Liver (tissue), 9 donors: ENCODE results near the gene SPATA31C1. TPM values are rescaled to one million over a fixed set of nuclear protein-coding genes. Genes with fewer than 3 reads are reported as not detected.
A peak's percentile ranks its signal among the peaks of the same experiment; 100 is the strongest.

Experiments
- DNase-seq: peaks from one replicate; pipeline ENCODE4 v3.0.0-alpha.2; 2017; ENCODE audit warnings: low spot score
- H3K27ac ChIP-seq, 2 donors: one replicate each; pipeline ENCODE4 v1.7.0; 2013; ENCODE audit warnings: inconsistent platforms in 2 of 2, low read length in 2 of 2, control low read depth in 1 of 2, low read depth in 1 of 2, mild to moderate bottlenecking in 1 of 2
- H3K27me3 ChIP-seq, 4 donors: one replicate each; pipeline versions ENCODE4 v1.6.1 to v1.7.0; 2013; ENCODE audit warnings: low read length in 3 of 4, inconsistent platforms in 1 of 4, mild to moderate bottlenecking in 1 of 4, moderate library complexity in 1 of 4; ENCODE audit not compliant: control insufficient read depth in 4 of 4, insufficient read depth in 4 of 4
- H3K36me3 ChIP-seq, 4 donors: one replicate each; pipeline versions ENCODE4 v1.6.1 to v1.7.0; 2013; ENCODE audit warnings: low read length in 3 of 4, mild to moderate bottlenecking in 3 of 4, low read depth in 1 of 4, moderate library complexity in 1 of 4; ENCODE audit not compliant: control insufficient read depth in 4 of 4, insufficient read depth in 3 of 4
- H3K4me1 ChIP-seq, 4 donors: one replicate each; pipeline versions ENCODE4 v1.6.1 to v1.7.0; 2013; ENCODE audit warnings: low read length in 3 of 4, mild to moderate bottlenecking in 3 of 4, moderate library complexity in 1 of 4; ENCODE audit not compliant: control insufficient read depth in 4 of 4, insufficient read depth in 4 of 4
- H3K4me3 ChIP-seq, 3 donors: one replicate each; pipeline versions ENCODE4 v1.6.1 to v1.7.0; 2013; ENCODE audit warnings: low read length in 3 of 3, control low read depth in 1 of 3, low read depth in 1 of 3, mild to moderate bottlenecking in 1 of 3
- H3K9ac ChIP-seq, 2 donors: one replicate each; pipeline ENCODE4 v1.7.0; 2013; ENCODE audit warnings: low read length in 2 of 2, mild to moderate bottlenecking in 2 of 2, moderate library complexity in 2 of 2, control low read depth in 1 of 2, low read depth in 1 of 2
- H3K9me3 ChIP-seq, 4 donors: one replicate each; pipeline versions ENCODE4 v1.6.1 to v1.7.0; 2013; ENCODE audit warnings: low read length in 3 of 4; ENCODE audit not compliant: control insufficient read depth in 4 of 4
- ATF3 ChIP-seq: IDR thresholded peaks from 2 replicates; pipeline ENCODE4 v1.6.1; 2016; ENCODE audit warnings: antibody characterized with exemption
- CTCF ChIP-seq: fragments of 150-350 bp; IDR thresholded peaks from 2 replicates; pipeline ENCODE4 v1.5.1; 2017; ENCODE audit warnings: improper control_type of control experiment, low read depth, low read length; ENCODE audit not compliant: missing input control
- EGR1 ChIP-seq, 2 donors: IDR thresholded peaks; 2 replicates each; pipeline ENCODE4 v1.6.1; 2016 to 2018; ENCODE audit warnings: antibody characterized with exemption in 2 of 2, low read depth in 2 of 2
- FOXA1 ChIP-seq: IDR thresholded peaks from 2 replicates; pipeline ENCODE4 v1.6.1; 2016; ENCODE audit warnings: antibody characterized with exemption
- FOXA2 ChIP-seq: IDR thresholded peaks from 2 replicates; pipeline ENCODE4 v1.6.1; 2016; ENCODE audit warnings: antibody characterized with exemption
- GABPA ChIP-seq, 2 donors: IDR thresholded peaks in 1 of 2; conservative IDR thresholded peaks in 1 of 2; 2 replicates each; pipeline ENCODE4 v1.6.1; 2016; ENCODE audit warnings: antibody characterized with exemption in 2 of 2, mild to moderate bottlenecking in 1 of 2, moderate library complexity in 1 of 2
- HNF4A ChIP-seq, 2 donors: conservative IDR thresholded peaks; 2 replicates each; pipeline ENCODE4 v1.6.1; 2016; ENCODE audit warnings: antibody characterized with exemption in 2 of 2, mild to moderate bottlenecking in 2 of 2
- HNF4G ChIP-seq: IDR thresholded peaks from 2 replicates; pipeline ENCODE4 v1.6.1; 2016; ENCODE audit warnings: antibody characterized with exemption
- JUND ChIP-seq, 2 donors: IDR thresholded peaks; 2 replicates each; pipeline ENCODE4 v1.6.1; 2016; ENCODE audit warnings: antibody characterized with exemption in 2 of 2
- MAX ChIP-seq: IDR thresholded peaks from 2 replicates; pipeline ENCODE4 v1.6.1; 2016; ENCODE audit warnings: antibody characterized with exemption
- NR2F2 ChIP-seq: IDR thresholded peaks from 2 replicates; pipeline ENCODE4 v1.6.1; 2016; ENCODE audit warnings: antibody characterized with exemption
- RAD21 ChIP-seq, 2 donors: IDR thresholded peaks; 2 replicates each; pipeline ENCODE4 v1.6.1; 2016; ENCODE audit warnings: antibody characterized with exemption in 2 of 2, mild to moderate bottlenecking in 2 of 2
- RXRA ChIP-seq, 2 donors: IDR thresholded peaks; 2 replicates each; pipeline ENCODE4 v1.6.1; 2017 to 2018; ENCODE audit warnings: antibody characterized with exemption in 2 of 2, mild to moderate bottlenecking in 1 of 2
- SP1 ChIP-seq: IDR thresholded peaks from 2 replicates; pipeline ENCODE4 v1.6.1; 2018; ENCODE audit warnings: antibody characterized with exemption, mild to moderate bottlenecking
- TAF1 ChIP-seq: conservative IDR thresholded peaks from 2 replicates; pipeline ENCODE4 v1.6.1; 2016; ENCODE audit warnings: antibody characterized with exemption, mild to moderate bottlenecking
- YY1 ChIP-seq: IDR thresholded peaks from 2 replicates; pipeline ENCODE4 v1.6.1; 2016; ENCODE audit warnings: antibody characterized with exemption, mild to moderate bottlenecking
- ZBTB33 ChIP-seq: IDR thresholded peaks from 2 replicates; pipeline ENCODE4 v1.6.1; 2016; ENCODE audit warnings: antibody characterized with exemption
- WGBS: extraction: QIAGEN DNeasy Blood & Tissue Kit; methylation state at CpG from one replicate; pipeline ENCODE4 v1.1.7; 2013; 5-methylcytosine and 5-hydroxymethylcytosine counted together
- polyA plus RNA-seq, 2 donors: library from polyadenylated mRNA; stranded (reverse) in 1 of 2; unstranded in 1 of 2; fragments of 200-250 nt in 1 of 2; fragments of >200 nt in 1 of 2; fragmentation: Nextera tagmentation in 1 of 2; extraction: Ambion mirVana in 1 of 2; gene quantifications; one replicate each; pipeline versions ENCODE4 v1.2.1 to v1.2.3, GENCODE V29; 2013 to 2015
- total RNA-seq, 2 donors: library from RNA; depleted of rRNA; stranded (reverse); fragments of >200 nt; gene quantifications; one replicate each; pipeline ENCODE4 v1.2.3, GENCODE V29; 2014
- TF ChIP-seq, protein P1 (sequence below): IDR thresholded peaks from 2 replicates; pipeline ENCODE4 v1.6.1; 2016; ENCODE audit warnings: antibody characterized with exemption, mild to moderate bottlenecking
- donor health status: healthy.
- donor health status: healthy.
- donor health status: healthy.
- donor health status: healthy.
- donor health status: healthy.

Gene SPATA31C1
- total and polyA plus RNA-seq, 4 donors, result 0.05 TPM; not detected in 3

DNA sequence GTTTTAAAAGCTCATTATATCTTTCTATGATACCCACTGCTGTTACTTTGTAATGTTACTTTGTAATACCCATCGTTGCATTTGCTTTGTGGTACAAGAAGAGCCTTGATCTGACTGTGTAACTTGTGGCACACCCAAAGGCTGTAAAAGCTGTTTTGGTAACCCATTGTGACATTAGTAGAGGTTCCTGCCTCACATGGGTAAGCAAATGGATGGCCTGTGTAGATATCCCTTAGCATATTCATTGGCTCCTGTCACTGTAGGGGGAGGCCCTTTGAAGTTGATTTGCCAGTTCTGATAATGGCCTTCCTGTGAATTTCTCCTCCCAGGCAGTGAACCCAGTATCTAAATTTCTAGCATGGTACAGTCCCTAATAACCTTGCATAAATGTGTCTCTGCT is 40.8 kb downstream of the SPATA31C1 start:
- Histone ChIP-seq H3K27me3 (no peaks in the 10 kb centered on the region), H3K4me1 (peaks cover 0 to 23% (median 16%) of the 10 kb centered on the region in 4 donors), H3K9me3 (no peaks in the 10 kb centered on the region), H3K4me3 (no peak overlapping the region), H3K27ac (no peak overlapping the region), H3K9ac (no peak overlapping the region), H3K36me3 (no peaks in the 10 kb centered on the region)
- no peak for DNase-seq
- no peak for TF ChIP-seq NR2F2
- TF ChIP-seq SP1, result no peak
- TF ChIP-seq RXRA (IDR thresholded peaks at IDR 0.05), result no peak
- no peak for TF ChIP-seq YY1
- TF ChIP-seq GABPA (IDR thresholded peaks at IDR 0.05 in 1 of 2, conservative IDR thresholded peaks at IDR 0.05 in 1 of 2), result no peak
- TF ChIP-seq MAX, result no peak
- TF ChIP-seq EGR1 (IDR thresholded peaks at IDR 0.05; ENCODE audit: low read depth in 2 of 2), result no peak
- no peak for TF ChIP-seq FOXA1
- no peak for TF ChIP-seq ATF3
- 88% methylated on average over 1 of the region's 1 CpG for WGBS

DNA sequence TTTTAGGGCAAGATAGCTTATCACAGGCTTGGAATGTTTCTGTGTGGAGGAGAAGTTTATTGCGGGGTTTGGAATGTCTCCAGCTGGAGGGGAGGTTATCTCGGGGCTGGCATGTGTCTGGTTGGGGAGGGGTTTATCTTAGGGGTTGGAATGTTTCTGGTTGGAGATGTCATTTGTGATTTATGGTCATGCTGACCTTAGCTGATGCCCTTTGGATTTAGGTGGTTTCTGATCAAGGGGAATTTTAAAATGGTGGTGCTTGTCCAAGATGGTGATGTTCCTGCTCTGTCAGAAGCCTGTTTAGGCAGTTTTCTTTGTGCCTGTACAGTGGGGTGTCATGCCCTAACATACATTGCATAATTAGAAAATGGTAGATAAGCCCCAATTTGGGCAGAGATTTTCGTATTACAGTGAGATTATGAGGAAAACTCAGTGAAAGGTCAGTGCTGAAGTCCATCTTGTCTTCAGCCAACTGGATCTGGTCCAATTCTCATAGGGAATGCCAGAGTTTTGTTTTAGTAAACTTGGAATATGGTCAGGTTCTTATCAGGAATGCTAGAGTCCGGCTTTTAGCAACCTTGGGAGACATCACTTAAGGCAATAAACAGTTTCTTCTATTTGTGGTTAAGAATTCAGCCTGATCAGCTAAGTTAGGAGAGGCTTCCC is 42.3 kb downstream of the SPATA31C1 start:
- Histone ChIP-seq H3K9ac (no peak overlapping the region), H3K4me3 (no peak overlapping the region), H3K4me1 (peaks cover 0 to 19% (median 16%) of the 10 kb centered on the region in 4 donors), H3K9me3 (no peaks in the 10 kb centered on the region), H3K27me3 (no peaks in the 10 kb centered on the region), H3K36me3 (no peaks in the 10 kb centered on the region), H3K27ac (peak overlapping the region; percentile 60 to 70)
- peak; percentile 22 for TF ChIP-seq ZBTB33
- TF ChIP-seq NR2F2, result peak; percentile 61
- TF ChIP-seq TAF1, result no peak
- no peak for TF ChIP-seq MAX
- peak in 1 of 2 donors; percentile 58 for TF ChIP-seq JUND (IDR thresholded peaks at IDR 0.05)
- TF ChIP-seq YY1, result peak; percentile 86
- peak; percentile 92 for TF ChIP-seq HNF4A (conservative IDR thresholded peaks at IDR 0.05)
- no peak for TF ChIP-seq EGR1 (IDR thresholded peaks at IDR 0.05; ENCODE audit: low read depth in 2 of 2)
- peak; percentile 83 for TF ChIP-seq HNF4G
- TF ChIP-seq RXRA (IDR thresholded peaks at IDR 0.05), result peak; percentile 78 to 83
- peak in 1 of 2 donors; percentile 17 for TF ChIP-seq RAD21 (IDR thresholded peaks at IDR 0.05)
- no peak for TF ChIP-seq GABPA (IDR thresholded peaks at IDR 0.05 in 1 of 2, conservative IDR thresholded peaks at IDR 0.05 in 1 of 2)
- peak; percentile 82 for TF ChIP-seq SP1
- no peak for TF ChIP-seq FOXA1
- TF ChIP-seq CTCF, result no peak
- TF ChIP-seq ATF3, result no peak
- TF ChIP-seq, protein P1, sequence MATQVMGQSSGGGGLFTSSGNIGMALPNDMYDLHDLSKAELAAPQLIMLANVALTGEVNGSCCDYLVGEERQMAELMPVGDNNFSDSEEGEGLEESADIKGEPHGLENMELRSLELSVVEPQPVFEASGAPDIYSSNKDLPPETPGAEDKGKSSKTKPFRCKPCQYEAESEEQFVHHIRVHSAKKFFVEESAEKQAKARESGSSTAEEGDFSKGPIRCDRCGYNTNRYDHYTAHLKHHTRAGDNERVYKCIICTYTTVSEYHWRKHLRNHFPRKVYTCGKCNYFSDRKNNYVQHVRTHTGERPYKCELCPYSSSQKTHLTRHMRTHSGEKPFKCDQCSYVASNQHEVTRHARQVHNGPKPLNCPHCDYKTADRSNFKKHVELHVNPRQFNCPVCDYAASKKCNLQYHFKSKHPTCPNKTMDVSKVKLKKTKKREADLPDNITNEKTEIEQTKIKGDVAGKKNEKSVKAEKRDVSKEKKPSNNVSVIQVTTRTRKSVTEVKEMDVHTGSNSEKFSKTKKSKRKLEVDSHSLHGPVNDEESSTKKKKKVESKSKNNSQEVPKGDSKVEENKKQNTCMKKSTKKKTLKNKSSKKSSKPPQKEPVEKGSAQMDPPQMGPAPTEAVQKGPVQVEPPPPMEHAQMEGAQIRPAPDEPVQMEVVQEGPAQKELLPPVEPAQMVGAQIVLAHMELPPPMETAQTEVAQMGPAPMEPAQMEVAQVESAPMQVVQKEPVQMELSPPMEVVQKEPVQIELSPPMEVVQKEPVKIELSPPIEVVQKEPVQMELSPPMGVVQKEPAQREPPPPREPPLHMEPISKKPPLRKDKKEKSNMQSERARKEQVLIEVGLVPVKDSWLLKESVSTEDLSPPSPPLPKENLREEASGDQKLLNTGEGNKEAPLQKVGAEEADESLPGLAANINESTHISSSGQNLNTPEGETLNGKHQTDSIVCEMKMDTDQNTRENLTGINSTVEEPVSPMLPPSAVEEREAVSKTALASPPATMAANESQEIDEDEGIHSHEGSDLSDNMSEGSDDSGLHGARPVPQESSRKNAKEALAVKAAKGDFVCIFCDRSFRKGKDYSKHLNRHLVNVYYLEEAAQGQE, result peak; percentile 58
- peak; percentile 22 for TF ChIP-seq FOXA2
- DNase-seq, result no peak
- 16% methylated on average over 4 of the region's 4 CpGs for WGBS
